GM23338 (cell line): ENCODE results near the gene TBL3. TPM values are rescaled to one million over a fixed set of nuclear protein-coding genes. Genes with fewer than 3 reads are reported as not detected.

Experiments used
- ATAC-seq: fragments of 200-7000 bp; cut with Tn5 transposase; 3 replicates; pipeline ENCODE4 v1.9.1; 2020
- DNase-seq: peaks from one replicate; pipeline ENCODE4 v3.0.0-alpha.2; 2015; ENCODE audit warnings: low spot score
- H2AFZ ChIP-seq: fragments of 200-600 bp; sonication (generic); 2 replicates; pipeline ENCODE4 v1.8.0; 2016; ENCODE audit warnings: antibody characterized with exemption, mild to moderate bottlenecking, moderate library complexity
- H3F3A ChIP-seq: fragments of 200-600 bp; sonication (generic); replicated peaks from 2 replicates; pipeline ENCODE4 v1.8.0; 2017; ENCODE audit warnings: antibody characterized with exemption, mixed run types, low read depth
- H3K27ac ChIP-seq: fragments of 200-600 bp; sonication (generic); 2 replicates; pipeline ENCODE4 v1.6.1; 2016; ENCODE audit warnings: low read depth
- H3K27me3 ChIP-seq: fragments of 200-600 bp; sonication (generic); 2 replicates; pipeline ENCODE4 v1.8.0; 2016; ENCODE audit warnings: mild to moderate bottlenecking, mixed run types, moderate library complexity; ENCODE audit not compliant: insufficient read depth
- H3K36me3 ChIP-seq: fragments of 200-600 bp; sonication (generic); 2 replicates; pipeline ENCODE4 v1.8.0; 2016; ENCODE audit warnings: mild to moderate bottlenecking; ENCODE audit not compliant: insufficient read depth
- H3K4me1 ChIP-seq: fragments of 200-600 bp; sonication (generic); 2 replicates; pipeline ENCODE4 v1.8.0; 2016; ENCODE audit warnings: mild to moderate bottlenecking, moderate library complexity; ENCODE audit not compliant: insufficient read depth
- H3K4me2 ChIP-seq: fragments of 200-600 bp; sonication (generic); 2 replicates; pipeline ENCODE4 v1.7.1; 2017; ENCODE audit warnings: mixed run types
- H3K4me3 ChIP-seq: fragments of 200-600 bp; sonication (generic); 2 replicates; pipeline ENCODE4 v1.6.1; 2016; ENCODE audit warnings: mixed run types
- H3K79me2 ChIP-seq: fragments of 200-600 bp; sonication (generic); replicated peaks from 2 replicates; pipeline ENCODE4 v1.8.0; 2017; ENCODE audit warnings: mild to moderate bottlenecking; ENCODE audit not compliant: insufficient read depth
- H3K9me2 ChIP-seq: fragments of 200-600 bp; sonication (generic); 2 replicates; pipeline ENCODE4 v1.8.0; 2017; ENCODE audit not compliant: insufficient read depth
- H4K20me1 ChIP-seq: fragments of 200-600 bp; sonication (generic); replicated peaks from 2 replicates; pipeline ENCODE4 v1.8.0; 2017; ENCODE audit warnings: mild to moderate bottlenecking; ENCODE audit not compliant: insufficient read depth
- H3K27ac Mint-ChIP-seq: 2 replicates; pipeline ENCODE4 v1.8.0; 2020; ENCODE audit warnings: inconsistent platforms, mild to moderate bottlenecking, moderate library complexity, mixed read lengths
- H3K27me3 Mint-ChIP-seq: 3 replicates; pipeline ENCODE4 v1.8.0; 2022; ENCODE audit warnings: low read depth, mild to moderate bottlenecking, moderate library complexity, mixed read lengths, inconsistent platforms; ENCODE audit not compliant: insufficient read depth, poor library complexity
- H3K36me3 Mint-ChIP-seq: 3 replicates; pipeline ENCODE4 v1.8.0; 2021; ENCODE audit warnings: low read depth, mild to moderate bottlenecking, inconsistent platforms, moderate library complexity, mixed read lengths
- H3K4me1 Mint-ChIP-seq: 3 replicates; pipeline ENCODE4 v1.8.0; 2020; ENCODE audit warnings: mild to moderate bottlenecking, inconsistent platforms, mixed read lengths
- H3K4me3 Mint-ChIP-seq: 3 replicates; pipeline ENCODE4 v1.8.0; 2021; ENCODE audit warnings: moderate library complexity, mild to moderate bottlenecking, inconsistent platforms, mixed read lengths
- H3K9me3 Mint-ChIP-seq: 3 replicates; pipeline ENCODE4 v1.8.0; 2020; ENCODE audit warnings: moderate library complexity, mild to moderate bottlenecking, inconsistent platforms, mixed read lengths
- CREB1 ChIP-seq: fragments of 250-450 bp; sonication (Bioruptor Pico); IDR thresholded peaks from 2 replicates; pipeline ENCODE4 v1.5.0; 2020; ENCODE audit warnings: low read depth, mild to moderate bottlenecking, moderate library complexity
- EZH2 ChIP-seq: fragments of 200-600 bp; sonication (generic); IDR thresholded peaks from one replicate; pipeline ENCODE4 v1.8.0; 2017; ENCODE audit warnings: antibody characterized with exemption, mild to moderate bottlenecking, low read depth; ENCODE audit not compliant: unreplicated experiment
- EZH2phosphoT487 ChIP-seq: fragments of 200-600 bp; sonication (generic); IDR thresholded peaks from one replicate; pipeline ENCODE4 v1.8.1; 2018; ENCODE audit warnings: antibody characterized with exemption; ENCODE audit not compliant: unreplicated experiment
- JUNB ChIP-seq: IDR thresholded peaks from one replicate; pipeline ENCODE4 v1.6.1; 2016; ENCODE audit warnings: antibody characterized with exemption; ENCODE audit not compliant: unreplicated experiment
- NANOG ChIP-seq: IDR thresholded peaks from 2 replicates; pipeline ENCODE4 v1.6.1; 2016; ENCODE audit warnings: antibody characterized with exemption, borderline replicate concordance
- POLR2AphosphoS5 ChIP-seq: IDR thresholded peaks from 2 replicates; pipeline ENCODE4 v1.6.1; 2016; ENCODE audit warnings: antibody characterized with exemption, low read depth
- STAT1 ChIP-seq: IDR thresholded peaks from one replicate; pipeline ENCODE4 v1.6.1; 2016; ENCODE audit warnings: antibody characterized with exemption; ENCODE audit not compliant: unreplicated experiment
- ZNF114 ChIP-seq: fragments of 250-450 bp; sonication (Bioruptor Pico); IDR thresholded peaks from 2 replicates; pipeline ENCODE4 v1.5.0; 2020; ENCODE audit warnings: mild to moderate bottlenecking, moderate library complexity
- ZNF331 ChIP-seq: fragments of 250-450 bp; sonication (Bioruptor Pico); IDR thresholded peaks from 2 replicates; pipeline ENCODE4 v1.5.0; 2020; ENCODE audit warnings: low read depth, mild to moderate bottlenecking, moderate library complexity
- polyA plus RNA-seq: library from polyadenylated mRNA; unstranded; fragments of >200 nt; fragmentation: Nextera tagmentation; extraction: Ambion mirVana; gene quantifications from 2 replicates; pipeline ENCODE4 v1.2.1, GENCODE V29; 2016
- total RNA-seq: library from RNA; depleted of rRNA; stranded (reverse); fragments of >200 nt; shearing (Covaris generic); gene quantifications from 2 replicates; pipeline ENCODE4 v1.2.3, GENCODE V29; 2014
- TF ChIP-seq, protein P1 (sequence below), 2 experiments: fragments of 200-600 bp in 1 of 2; sonication (generic) in 1 of 2; conservative IDR thresholded peaks; 2 replicates each; pipeline versions ENCODE4 v1.5.1 to v1.6.1; 2016 to 2017; ENCODE audit warnings: antibody characterized with exemption in 2 of 2, low read depth in 2 of 2, mild to moderate bottlenecking in 2 of 2, moderate library complexity in 1 of 2
- TF ChIP-seq, protein P2 (sequence below): IDR thresholded peaks from one replicate; pipeline ENCODE4 v1.6.1; 2018; ENCODE audit warnings: antibody characterized with exemption; ENCODE audit not compliant: unreplicated experiment
- TF ChIP-seq, protein P3 (sequence below): IDR thresholded peaks from 2 replicates; pipeline ENCODE4 v1.6.1; 2016; ENCODE audit warnings: antibody characterized with exemption
- TF ChIP-seq, protein P4 (sequence below): fragments of 250-450 bp; sonication (Bioruptor Pico); IDR thresholded peaks from 2 replicates; pipeline ENCODE4 v1.5.0; 2020; ENCODE audit warnings: mild to moderate bottlenecking, moderate library complexity

Gene TBL3
- total and polyA plus RNA-seq, 2 experiments from 2014 or later: 67.0 to 157 TPM

DNA sequence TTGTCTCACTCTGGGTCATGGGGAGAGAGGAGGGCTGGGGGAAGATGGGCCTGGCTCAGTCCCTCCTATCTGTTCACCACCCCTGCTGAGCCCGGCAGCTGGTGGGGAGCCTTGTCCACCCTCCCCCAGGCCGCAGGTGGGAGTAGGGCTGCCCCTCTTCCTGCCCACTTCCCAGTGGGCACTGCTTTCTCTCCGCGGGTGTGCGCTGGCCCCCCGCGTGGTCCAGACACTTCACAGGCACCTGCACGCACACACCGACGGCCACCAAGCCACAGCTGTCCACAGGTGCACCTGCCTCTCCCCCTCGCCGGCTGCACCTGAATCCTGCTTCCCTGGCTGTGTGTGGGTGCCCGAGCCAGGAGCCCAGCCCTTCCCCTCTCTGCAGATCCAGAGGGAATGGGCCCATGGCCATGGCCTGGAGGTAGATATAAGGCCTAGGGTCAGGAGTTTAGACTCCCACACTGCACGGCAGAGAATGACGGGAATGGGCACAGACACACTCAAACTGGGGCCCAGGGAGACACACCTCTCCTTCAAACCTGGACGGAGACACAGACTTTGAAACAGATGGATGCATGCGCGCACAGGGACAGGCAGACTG, 56.9 kb downstream of the TBL3 start:
- Mint-ChIP-seq H3K27ac (no peak overlapping the region), H3K4me1 (peaks cover 9% of the 10 kb centered on the region), H3K27me3 (peaks cover 9% of the 10 kb centered on the region), H3K4me3 (no peak overlapping the region), H3K9me3 (no peaks in the 10 kb centered on the region), H3K36me3 (no peaks in the 10 kb centered on the region)
- no peaks in the 10 kb centered on the region for H3K9me2 ChIP-seq
- peaks cover 36% of the 10 kb centered on the region for H3K27me3 ChIP-seq
- no peaks in the 10 kb centered on the region for H3K36me3 ChIP-seq
- ATAC-seq: no peak
- H3K4me2 ChIP-seq: no peak overlapping the region
- no peak for DNase-seq
- no peaks in the 10 kb centered on the region for H3K79me2 ChIP-seq
- H4K20me1 ChIP-seq: no peaks in the 10 kb centered on the region
- H3K4me3 ChIP-seq: no peak overlapping the region
- no peaks in the 10 kb centered on the region; the same call in 1 of the 2 replicates for H3K4me1 ChIP-seq
- TF ChIP-seq JUNB: no peak
- TF ChIP-seq, protein P1, sequence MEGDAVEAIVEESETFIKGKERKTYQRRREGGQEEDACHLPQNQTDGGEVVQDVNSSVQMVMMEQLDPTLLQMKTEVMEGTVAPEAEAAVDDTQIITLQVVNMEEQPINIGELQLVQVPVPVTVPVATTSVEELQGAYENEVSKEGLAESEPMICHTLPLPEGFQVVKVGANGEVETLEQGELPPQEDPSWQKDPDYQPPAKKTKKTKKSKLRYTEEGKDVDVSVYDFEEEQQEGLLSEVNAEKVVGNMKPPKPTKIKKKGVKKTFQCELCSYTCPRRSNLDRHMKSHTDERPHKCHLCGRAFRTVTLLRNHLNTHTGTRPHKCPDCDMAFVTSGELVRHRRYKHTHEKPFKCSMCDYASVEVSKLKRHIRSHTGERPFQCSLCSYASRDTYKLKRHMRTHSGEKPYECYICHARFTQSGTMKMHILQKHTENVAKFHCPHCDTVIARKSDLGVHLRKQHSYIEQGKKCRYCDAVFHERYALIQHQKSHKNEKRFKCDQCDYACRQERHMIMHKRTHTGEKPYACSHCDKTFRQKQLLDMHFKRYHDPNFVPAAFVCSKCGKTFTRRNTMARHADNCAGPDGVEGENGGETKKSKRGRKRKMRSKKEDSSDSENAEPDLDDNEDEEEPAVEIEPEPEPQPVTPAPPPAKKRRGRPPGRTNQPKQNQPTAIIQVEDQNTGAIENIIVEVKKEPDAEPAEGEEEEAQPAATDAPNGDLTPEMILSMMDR (conservative IDR thresholded peaks at IDR 0.05; ENCODE audit: low read depth in 2 of 2): no peak
- TF ChIP-seq STAT1: no peak
- no peak for TF ChIP-seq EZH2phosphoT487
- TF ChIP-seq, protein P2, sequence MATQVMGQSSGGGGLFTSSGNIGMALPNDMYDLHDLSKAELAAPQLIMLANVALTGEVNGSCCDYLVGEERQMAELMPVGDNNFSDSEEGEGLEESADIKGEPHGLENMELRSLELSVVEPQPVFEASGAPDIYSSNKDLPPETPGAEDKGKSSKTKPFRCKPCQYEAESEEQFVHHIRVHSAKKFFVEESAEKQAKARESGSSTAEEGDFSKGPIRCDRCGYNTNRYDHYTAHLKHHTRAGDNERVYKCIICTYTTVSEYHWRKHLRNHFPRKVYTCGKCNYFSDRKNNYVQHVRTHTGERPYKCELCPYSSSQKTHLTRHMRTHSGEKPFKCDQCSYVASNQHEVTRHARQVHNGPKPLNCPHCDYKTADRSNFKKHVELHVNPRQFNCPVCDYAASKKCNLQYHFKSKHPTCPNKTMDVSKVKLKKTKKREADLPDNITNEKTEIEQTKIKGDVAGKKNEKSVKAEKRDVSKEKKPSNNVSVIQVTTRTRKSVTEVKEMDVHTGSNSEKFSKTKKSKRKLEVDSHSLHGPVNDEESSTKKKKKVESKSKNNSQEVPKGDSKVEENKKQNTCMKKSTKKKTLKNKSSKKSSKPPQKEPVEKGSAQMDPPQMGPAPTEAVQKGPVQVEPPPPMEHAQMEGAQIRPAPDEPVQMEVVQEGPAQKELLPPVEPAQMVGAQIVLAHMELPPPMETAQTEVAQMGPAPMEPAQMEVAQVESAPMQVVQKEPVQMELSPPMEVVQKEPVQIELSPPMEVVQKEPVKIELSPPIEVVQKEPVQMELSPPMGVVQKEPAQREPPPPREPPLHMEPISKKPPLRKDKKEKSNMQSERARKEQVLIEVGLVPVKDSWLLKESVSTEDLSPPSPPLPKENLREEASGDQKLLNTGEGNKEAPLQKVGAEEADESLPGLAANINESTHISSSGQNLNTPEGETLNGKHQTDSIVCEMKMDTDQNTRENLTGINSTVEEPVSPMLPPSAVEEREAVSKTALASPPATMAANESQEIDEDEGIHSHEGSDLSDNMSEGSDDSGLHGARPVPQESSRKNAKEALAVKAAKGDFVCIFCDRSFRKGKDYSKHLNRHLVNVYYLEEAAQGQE: no peak
- no peak for TF ChIP-seq ZNF114 (CRISPR knock-in tag)
- TF ChIP-seq ZNF331 (CRISPR knock-in tag): no peak
- no peak for TF ChIP-seq EZH2
- TF ChIP-seq CREB1 (CRISPR knock-in tag): no peak
- TF ChIP-seq, protein P3, sequence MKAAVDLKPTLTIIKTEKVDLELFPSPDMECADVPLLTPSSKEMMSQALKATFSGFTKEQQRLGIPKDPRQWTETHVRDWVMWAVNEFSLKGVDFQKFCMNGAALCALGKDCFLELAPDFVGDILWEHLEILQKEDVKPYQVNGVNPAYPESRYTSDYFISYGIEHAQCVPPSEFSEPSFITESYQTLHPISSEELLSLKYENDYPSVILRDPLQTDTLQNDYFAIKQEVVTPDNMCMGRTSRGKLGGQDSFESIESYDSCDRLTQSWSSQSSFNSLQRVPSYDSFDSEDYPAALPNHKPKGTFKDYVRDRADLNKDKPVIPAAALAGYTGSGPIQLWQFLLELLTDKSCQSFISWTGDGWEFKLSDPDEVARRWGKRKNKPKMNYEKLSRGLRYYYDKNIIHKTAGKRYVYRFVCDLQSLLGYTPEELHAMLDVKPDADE: no peak
- no peak for TF ChIP-seq NANOG
- no peak for TF ChIP-seq POLR2AphosphoS5
- TF ChIP-seq, protein P4, sequence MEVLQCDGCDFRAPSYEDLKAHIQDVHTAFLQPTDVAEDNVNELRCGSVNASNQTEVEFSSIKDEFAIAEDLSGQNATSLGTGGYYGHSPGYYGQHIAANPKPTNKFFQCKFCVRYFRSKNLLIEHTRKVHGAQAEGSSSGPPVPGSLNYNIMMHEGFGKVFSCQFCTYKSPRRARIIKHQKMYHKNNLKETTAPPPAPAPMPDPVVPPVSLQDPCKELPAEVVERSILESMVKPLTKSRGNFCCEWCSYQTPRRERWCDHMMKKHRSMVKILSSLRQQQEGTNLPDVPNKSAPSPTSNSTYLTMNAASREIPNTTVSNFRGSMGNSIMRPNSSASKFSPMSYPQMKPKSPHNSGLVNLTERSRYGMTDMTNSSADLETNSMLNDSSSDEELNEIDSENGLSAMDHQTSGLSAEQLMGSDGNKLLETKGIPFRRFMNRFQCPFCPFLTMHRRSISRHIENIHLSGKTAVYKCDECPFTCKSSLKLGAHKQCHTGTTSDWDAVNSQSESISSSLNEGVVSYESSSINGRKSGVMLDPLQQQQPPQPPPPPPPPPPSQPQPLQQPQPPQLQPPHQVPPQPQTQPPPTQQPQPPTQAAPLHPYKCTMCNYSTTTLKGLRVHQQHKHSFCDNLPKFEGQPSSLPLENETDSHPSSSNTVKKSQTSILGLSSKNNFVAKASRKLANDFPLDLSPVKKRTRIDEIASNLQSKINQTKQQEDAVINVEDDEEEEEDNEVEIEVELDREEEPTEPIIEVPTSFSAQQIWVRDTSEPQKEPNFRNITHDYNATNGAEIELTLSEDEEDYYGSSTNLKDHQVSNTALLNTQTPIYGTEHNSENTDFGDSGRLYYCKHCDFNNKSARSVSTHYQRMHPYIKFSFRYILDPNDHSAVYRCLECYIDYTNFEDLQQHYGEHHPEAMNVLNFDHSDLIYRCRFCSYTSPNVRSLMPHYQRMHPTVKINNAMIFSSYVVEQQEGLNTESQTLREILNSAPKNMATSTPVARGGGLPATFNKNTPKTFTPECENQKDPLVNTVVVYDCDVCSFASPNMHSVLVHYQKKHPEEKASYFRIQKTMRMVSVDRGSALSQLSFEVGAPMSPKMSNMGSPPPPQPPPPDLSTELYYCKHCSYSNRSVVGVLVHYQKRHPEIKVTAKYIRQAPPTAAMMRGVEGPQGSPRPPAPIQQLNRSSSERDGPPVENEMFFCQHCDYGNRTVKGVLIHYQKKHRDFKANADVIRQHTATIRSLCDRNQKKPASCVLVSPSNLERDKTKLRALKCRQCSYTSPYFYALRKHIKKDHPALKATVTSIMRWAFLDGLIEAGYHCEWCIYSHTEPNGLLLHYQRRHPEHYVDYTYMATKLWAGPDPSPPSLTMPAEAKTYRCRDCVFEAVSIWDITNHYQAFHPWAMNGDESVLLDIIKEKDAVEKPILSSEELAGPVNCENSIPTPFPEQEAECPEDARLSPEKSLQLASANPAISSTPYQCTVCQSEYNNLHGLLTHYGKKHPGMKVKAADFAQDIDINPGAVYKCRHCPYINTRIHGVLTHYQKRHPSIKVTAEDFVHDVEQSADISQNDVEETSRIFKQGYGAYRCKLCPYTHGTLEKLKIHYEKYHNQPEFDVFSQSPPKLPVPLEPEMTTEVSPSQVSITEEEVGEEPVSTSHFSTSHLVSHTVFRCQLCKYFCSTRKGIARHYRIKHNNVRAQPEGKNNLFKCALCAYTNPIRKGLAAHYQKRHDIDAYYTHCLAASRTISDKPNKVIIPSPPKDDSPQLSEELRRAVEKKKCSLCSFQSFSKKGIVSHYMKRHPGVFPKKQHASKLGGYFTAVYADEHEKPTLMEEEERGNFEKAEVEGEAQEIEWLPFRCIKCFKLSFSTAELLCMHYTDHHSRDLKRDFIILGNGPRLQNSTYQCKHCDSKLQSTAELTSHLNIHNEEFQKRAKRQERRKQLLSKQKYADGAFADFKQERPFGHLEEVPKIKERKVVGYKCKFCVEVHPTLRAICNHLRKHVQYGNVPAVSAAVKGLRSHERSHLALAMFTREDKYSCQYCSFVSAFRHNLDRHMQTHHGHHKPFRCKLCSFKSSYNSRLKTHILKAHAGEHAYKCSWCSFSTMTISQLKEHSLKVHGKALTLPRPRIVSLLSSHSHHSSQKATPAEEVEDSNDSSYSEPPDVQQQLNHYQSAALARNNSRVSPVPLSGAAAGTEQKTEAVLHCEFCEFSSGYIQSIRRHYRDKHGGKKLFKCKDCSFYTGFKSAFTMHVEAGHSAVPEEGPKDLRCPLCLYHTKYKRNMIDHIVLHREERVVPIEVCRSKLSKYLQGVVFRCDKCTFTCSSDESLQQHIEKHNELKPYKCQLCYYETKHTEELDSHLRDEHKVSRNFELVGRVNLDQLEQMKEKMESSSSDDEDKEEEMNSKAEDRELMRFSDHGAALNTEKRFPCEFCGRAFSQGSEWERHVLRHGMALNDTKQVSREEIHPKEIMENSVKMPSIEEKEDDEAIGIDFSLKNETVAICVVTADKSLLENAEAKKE (CRISPR knock-in tag): no peak
- H3F3A ChIP-seq: peaks cover under 1% of the 10 kb centered on the region; the same call in 1 of the 2 replicates
- no peak overlapping the region for H3K27ac ChIP-seq
- no peak overlapping the region for H2AFZ ChIP-seq
